ENCODE measurements around the gene ANKRD33B.

The ANKRD33B gene

GRCh38 chr5:10672146-10673016 lies 108.5 kb downstream of the ANKRD33B start:
- no peak for DNase-seq (ENCODE audit: low read depth, low spot score)
- H3K9ac ChIP-seq (ENCODE audit: insufficient read length, low read depth), result no peak overlapping the region
- no peak for TF ChIP-seq YY1 (IDR thresholded peaks at IDR 0.05; ENCODE audit: insufficient read depth, insufficient read length)
- TF ChIP-seq SUZ12 (IDR thresholded peaks at IDR 0.05; ENCODE audit: extremely low read depth, insufficient read depth, insufficient read length), result no peak
- no peak for TF ChIP-seq ZNF274 (IDR thresholded peaks at IDR 0.05; ENCODE audit: low read depth, low read length)
- peaks cover under 1% of the 10 kb centered on the region for H3K36me3 ChIP-seq (ENCODE audit: insufficient read depth, insufficient read length, low read length)
- no peaks in the 10 kb centered on the region for H3K9me3 ChIP-seq (ENCODE audit: insufficient read depth, low read length)
- no peaks in the 10 kb centered on the region for H3K4me1 ChIP-seq (ENCODE audit: insufficient read depth, insufficient read length)
- no peaks in the 10 kb centered on the region for H3K27me3 ChIP-seq (ENCODE audit: insufficient read depth, insufficient read length)
- no peak overlapping the region for H3K4me3 ChIP-seq (ENCODE audit: insufficient read length, low read depth)

- peaks cover 7% of the 10 kb centered on the region for H3K36me3 ChIP-seq (ENCODE audit: insufficient read depth, insufficient read length, low read length)
- no peak for DNase-seq (ENCODE audit: low read depth, low spot score)
- H3K4me3 ChIP-seq (ENCODE audit: insufficient read length, low read depth), result no peak overlapping the region
- no peak overlapping the region for H3K9ac ChIP-seq (ENCODE audit: insufficient read length, low read depth)
- no peak for TF ChIP-seq YY1 (IDR thresholded peaks at IDR 0.05; ENCODE audit: insufficient read depth, insufficient read length)
- no peak for TF ChIP-seq ZNF274 (IDR thresholded peaks at IDR 0.05; ENCODE audit: low read depth, low read length)
- TF ChIP-seq SUZ12 (IDR thresholded peaks at IDR 0.05; ENCODE audit: extremely low read depth, insufficient read depth, insufficient read length), result no peak
- H3K9me3 ChIP-seq (ENCODE audit: insufficient read depth, low read length), result no peaks in the 10 kb centered on the region
- no peaks in the 10 kb centered on the region for H3K27me3 ChIP-seq (ENCODE audit: insufficient read depth, insufficient read length)
- no peaks in the 10 kb centered on the region for H3K4me1 ChIP-seq (ENCODE audit: insufficient read depth, insufficient read length)
Observed at GRCh38 chr5:10673017-10673389, 109.1 kb downstream of the ANKRD33B start.

GRCh38 chr5:10673407-10673806 lies 109.5 kb downstream of the ANKRD33B start:
- TF ChIP-seq ZNF274 (IDR thresholded peaks at IDR 0.05; ENCODE audit: low read depth, low read length) (no peak), SUZ12 (IDR thresholded peaks at IDR 0.05; ENCODE audit: extremely low read depth, insufficient read depth, insufficient read length) (no peak), YY1 (IDR thresholded peaks at IDR 0.05; ENCODE audit: insufficient read depth, insufficient read length) (no peak)
- H3K9me3 ChIP-seq (ENCODE audit: insufficient read depth, low read length), result no peaks in the 10 kb centered on the region
- no peak for DNase-seq (ENCODE audit: low read depth, low spot score)
- H3K9ac ChIP-seq (ENCODE audit: insufficient read length, low read depth), result no peak overlapping the region
- H3K36me3 ChIP-seq (ENCODE audit: insufficient read depth, insufficient read length, low read length), result peaks cover 9% of the 10 kb centered on the region
- H3K4me1 ChIP-seq (ENCODE audit: insufficient read depth, insufficient read length), result no peaks in the 10 kb centered on the region
- no peaks in the 10 kb centered on the region for H3K27me3 ChIP-seq (ENCODE audit: insufficient read depth, insufficient read length)
- no peak overlapping the region for H3K4me3 ChIP-seq (ENCODE audit: insufficient read length, low read depth)

GRCh38 chr5:10674096-10674495 lies 110.2 kb downstream of the ANKRD33B start:
- H3K4me1 ChIP-seq (ENCODE audit: insufficient read depth, insufficient read length), result no peaks in the 10 kb centered on the region
- H3K36me3 ChIP-seq (ENCODE audit: insufficient read depth, insufficient read length, low read length), result peaks cover 9% of the 10 kb centered on the region
- no peak overlapping the region for H3K4me3 ChIP-seq (ENCODE audit: insufficient read length, low read depth)
- H3K9ac ChIP-seq (ENCODE audit: insufficient read length, low read depth), result no peak overlapping the region
- H3K9me3 ChIP-seq (ENCODE audit: insufficient read depth, low read length), result no peaks in the 10 kb centered on the region
- TF ChIP-seq SUZ12 (IDR thresholded peaks at IDR 0.05; ENCODE audit: extremely low read depth, insufficient read depth, insufficient read length) (no peak), ZNF274 (IDR thresholded peaks at IDR 0.05; ENCODE audit: low read depth, low read length) (no peak), YY1 (IDR thresholded peaks at IDR 0.05; ENCODE audit: insufficient read depth, insufficient read length) (no peak)
- no peak for DNase-seq (ENCODE audit: low read depth, low spot score)
- H3K27me3 ChIP-seq (ENCODE audit: insufficient read depth, insufficient read length), result no peaks in the 10 kb centered on the region

- Histone ChIP-seq H3K4me1 (ENCODE audit: insufficient read depth, insufficient read length) (no peaks in the 10 kb centered on the region), H3K27me3 (ENCODE audit: insufficient read depth, insufficient read length) (no peaks in the 10 kb centered on the region), H3K4me3 (ENCODE audit: insufficient read length, low read depth) (no peak overlapping the region), H3K9ac (ENCODE audit: insufficient read length, low read depth) (no peak overlapping the region), H3K9me3 (ENCODE audit: insufficient read depth, low read length) (no peaks in the 10 kb centered on the region), H3K36me3 (ENCODE audit: insufficient read depth, insufficient read length, low read length) (peaks cover 13% of the 10 kb centered on the region)
- DNase-seq (ENCODE audit: low read depth, low spot score), result no peak
- no peak for TF ChIP-seq YY1 (IDR thresholded peaks at IDR 0.05; ENCODE audit: insufficient read depth, insufficient read length)
- TF ChIP-seq ZNF274 (IDR thresholded peaks at IDR 0.05; ENCODE audit: low read depth, low read length), result no peak
- TF ChIP-seq SUZ12 (IDR thresholded peaks at IDR 0.05; ENCODE audit: extremely low read depth, insufficient read depth, insufficient read length), result no peak
Observed at GRCh38 chr5:10674582-10674981, 110.7 kb downstream of the ANKRD33B start.

- DNase-seq (ENCODE audit: low read depth, low spot score), result no peak
- TF ChIP-seq ZNF274 (IDR thresholded peaks at IDR 0.05; ENCODE audit: low read depth, low read length) (no peak), SUZ12 (IDR thresholded peaks at IDR 0.05; ENCODE audit: extremely low read depth, insufficient read depth, insufficient read length) (no peak), YY1 (IDR thresholded peaks at IDR 0.05; ENCODE audit: insufficient read depth, insufficient read length) (no peak)
- Histone ChIP-seq H3K36me3 (ENCODE audit: insufficient read depth, insufficient read length, low read length) (peaks cover 20% of the 10 kb centered on the region), H3K9me3 (ENCODE audit: insufficient read depth, low read length) (no peaks in the 10 kb centered on the region), H3K4me3 (ENCODE audit: insufficient read length, low read depth) (no peak overlapping the region), H3K4me1 (ENCODE audit: insufficient read depth, insufficient read length) (no peaks in the 10 kb centered on the region), H3K9ac (ENCODE audit: insufficient read length, low read depth) (no peak overlapping the region), H3K27me3 (ENCODE audit: insufficient read depth, insufficient read length) (no peaks in the 10 kb centered on the region)
Observed at GRCh38 chr5:10675177-10675700, 111.4 kb downstream of the ANKRD33B start.

- Histone ChIP-seq H3K4me3 (ENCODE audit: insufficient read length, low read depth) (no peak overlapping the region), H3K4me1 (ENCODE audit: insufficient read depth, insufficient read length) (no peaks in the 10 kb centered on the region), H3K36me3 (ENCODE audit: insufficient read depth, insufficient read length, low read length) (peaks cover 29% of the 10 kb centered on the region), H3K9me3 (ENCODE audit: insufficient read depth, low read length) (no peaks in the 10 kb centered on the region), H3K27me3 (ENCODE audit: insufficient read depth, insufficient read length) (no peaks in the 10 kb centered on the region), H3K9ac (ENCODE audit: insufficient read length, low read depth) (no peak overlapping the region)
- no peak for DNase-seq (ENCODE audit: low read depth, low spot score)
- TF ChIP-seq ZNF274 (IDR thresholded peaks at IDR 0.05; ENCODE audit: low read depth, low read length) (no peak), YY1 (IDR thresholded peaks at IDR 0.05; ENCODE audit: insufficient read depth, insufficient read length) (no peak), SUZ12 (IDR thresholded peaks at IDR 0.05; ENCODE audit: extremely low read depth, insufficient read depth, insufficient read length) (no peak)
Observed at GRCh38 chr5:10676224-10676623, 112.4 kb downstream of the ANKRD33B start.

Measured in NT2/D1 (cell line).